Parathyroid adenoma (tissue), 2 donors: ENCODE data around the gene TRAF4.
"Not testable (repeated sequence)": the region's sequence is repeated elsewhere in the genome, so short reads cannot be mapped to it uniquely, and the experiment has no call there.

ENCODE experiments used
- H2AFZ ChIP-seq: fragments of 300-600 bp; sonication (generic); one replicate; pipeline ENCODE4 v1.7.0; 2017; ENCODE audit warnings: antibody characterized with exemption, mild to moderate bottlenecking
- H3K27ac ChIP-seq: fragments of 300-600 bp; sonication (generic); one replicate; pipeline ENCODE4 v1.7.0; 2017
- H3K27me3 ChIP-seq: fragments of 300-600 bp; sonication (generic); one replicate; pipeline ENCODE4 v1.7.0; 2017; ENCODE audit warnings: low read length; ENCODE audit not compliant: control insufficient read depth, insufficient read depth
- H3K36me3 ChIP-seq: fragments of 300-600 bp; sonication (generic); one replicate; pipeline ENCODE4 v1.7.0; 2017; ENCODE audit warnings: low read length; ENCODE audit not compliant: control insufficient read depth, insufficient read depth
- H3K4me1 ChIP-seq: fragments of 300-600 bp; sonication (generic); one replicate; pipeline ENCODE4 v1.7.0; 2017; ENCODE audit warnings: control low read depth
- H3K4me2 ChIP-seq: fragments of 300-600 bp; sonication (generic); one replicate; pipeline ENCODE4 v1.7.0; 2017; ENCODE audit warnings: low read length
- H3K4me3 ChIP-seq: fragments of 300-600 bp; sonication (generic); one replicate; pipeline ENCODE4 v1.7.0; 2017; ENCODE audit warnings: low read depth, low read length
- H3K79me2 ChIP-seq: fragments of 300-600 bp; sonication (generic); one replicate; pipeline ENCODE4 v1.7.0; 2017; ENCODE audit warnings: control low read depth
- H3K9ac ChIP-seq: fragments of 300-600 bp; sonication (generic); one replicate; pipeline ENCODE4 v1.7.0; 2017; ENCODE audit warnings: mild to moderate bottlenecking
- H3K9me3 ChIP-seq: fragments of 300-600 bp; sonication (generic); one replicate; pipeline ENCODE4 v1.7.0; 2017; ENCODE audit warnings: low read length; ENCODE audit not compliant: control insufficient read depth
- TF ChIP-seq, protein P1 (sequence below): fragments of 300-600 bp; sonication (generic); IDR thresholded peaks from one replicate; pipeline ENCODE4 v1.7.0; 2017; ENCODE audit warnings: antibody characterized with exemption, mild to moderate bottlenecking
- donor health status: primary hyperparathyroidism.

TRAF4 gene

GRCh38 chr17:28723159-28723835, 20.5 kb upstream of the TRAF4 start:
- H3K4me2 ChIP-seq = no peak overlapping the region
- H3K9me3 ChIP-seq = no peaks in the 10 kb centered on the region
- H3K4me3 ChIP-seq = no peak overlapping the region
- peaks cover 8% of the 10 kb centered on the region for H3K79me2 ChIP-seq
- H3K27me3 ChIP-seq = no peaks in the 10 kb centered on the region
- no peak overlapping the region for H3K9ac ChIP-seq
- no peak overlapping the region for H2AFZ ChIP-seq
- no peaks in the 10 kb centered on the region for H3K36me3 ChIP-seq
- H3K27ac ChIP-seq = no peak overlapping the region
- TF ChIP-seq, protein P1, sequence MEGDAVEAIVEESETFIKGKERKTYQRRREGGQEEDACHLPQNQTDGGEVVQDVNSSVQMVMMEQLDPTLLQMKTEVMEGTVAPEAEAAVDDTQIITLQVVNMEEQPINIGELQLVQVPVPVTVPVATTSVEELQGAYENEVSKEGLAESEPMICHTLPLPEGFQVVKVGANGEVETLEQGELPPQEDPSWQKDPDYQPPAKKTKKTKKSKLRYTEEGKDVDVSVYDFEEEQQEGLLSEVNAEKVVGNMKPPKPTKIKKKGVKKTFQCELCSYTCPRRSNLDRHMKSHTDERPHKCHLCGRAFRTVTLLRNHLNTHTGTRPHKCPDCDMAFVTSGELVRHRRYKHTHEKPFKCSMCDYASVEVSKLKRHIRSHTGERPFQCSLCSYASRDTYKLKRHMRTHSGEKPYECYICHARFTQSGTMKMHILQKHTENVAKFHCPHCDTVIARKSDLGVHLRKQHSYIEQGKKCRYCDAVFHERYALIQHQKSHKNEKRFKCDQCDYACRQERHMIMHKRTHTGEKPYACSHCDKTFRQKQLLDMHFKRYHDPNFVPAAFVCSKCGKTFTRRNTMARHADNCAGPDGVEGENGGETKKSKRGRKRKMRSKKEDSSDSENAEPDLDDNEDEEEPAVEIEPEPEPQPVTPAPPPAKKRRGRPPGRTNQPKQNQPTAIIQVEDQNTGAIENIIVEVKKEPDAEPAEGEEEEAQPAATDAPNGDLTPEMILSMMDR = no peak
- H3K4me1 ChIP-seq = peaks cover 36% of the 10 kb centered on the region

GRCh38 chr17:28723836-28724499, 19.8 kb upstream of the TRAF4 start:
- not testable (repeated sequence) for H3K79me2 ChIP-seq, H3K4me3 ChIP-seq
- H3K4me1 ChIP-seq = peaks cover 32% of the 10 kb centered on the region

DNA sequence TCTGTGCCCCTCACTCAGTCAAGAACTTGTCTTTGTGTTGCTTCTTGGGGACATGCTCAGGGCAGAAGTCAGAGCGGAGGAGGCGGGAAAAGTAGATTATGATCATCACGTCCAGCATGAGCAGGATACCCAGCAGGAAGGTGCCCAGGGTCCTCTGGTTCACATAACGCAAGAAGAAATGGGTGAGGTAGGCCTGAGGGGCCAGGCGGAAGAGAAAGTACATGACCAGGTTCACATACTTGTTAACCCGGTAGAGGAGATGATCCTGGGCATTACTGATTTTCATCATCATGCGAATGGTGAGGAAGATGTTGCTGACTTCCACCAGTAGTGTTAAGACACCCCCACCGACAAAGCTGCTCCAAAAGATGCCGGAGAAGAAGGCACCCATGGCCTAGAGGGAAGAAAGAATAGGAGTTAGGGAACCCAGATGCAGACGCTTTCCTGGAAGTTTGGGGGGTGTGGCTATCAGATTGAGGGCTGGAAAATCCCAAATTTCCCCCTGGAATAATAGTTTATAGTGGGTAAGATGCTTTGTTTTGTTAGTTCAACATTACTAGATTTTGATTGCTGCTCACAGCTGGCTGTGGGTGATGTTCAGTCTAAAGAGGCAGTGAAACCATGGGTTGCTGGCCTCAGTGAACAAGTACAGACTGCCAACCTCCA, 19.2 kb upstream of the TRAF4 start:
- Histone ChIP-seq H3K36me3 (no peaks in the 10 kb centered on the region), H3K79me2 (peaks cover 8% of the 10 kb centered on the region), H3K27me3 (no peaks in the 10 kb centered on the region), H3K27ac (no peak overlapping the region), H3K4me2 (no peak overlapping the region), H3K9me3 (no peaks in the 10 kb centered on the region), H3K4me1 (peaks cover 28% of the 10 kb centered on the region), H3K4me3 (no peak overlapping the region), H2AFZ (no peak overlapping the region), H3K9ac (no peak overlapping the region)
- TF ChIP-seq, protein P1 = no peak

More at GRCh38 chr17:28723836-28724499, 19.8 kb upstream of the TRAF4 start:
- H3K9me3 ChIP-seq, H2AFZ ChIP-seq, H3K27ac ChIP-seq, H3K36me3 ChIP-seq, H3K4me2 ChIP-seq, H3K27me3 ChIP-seq, H3K9ac ChIP-seq: not testable (repeated sequence)

DNA sequence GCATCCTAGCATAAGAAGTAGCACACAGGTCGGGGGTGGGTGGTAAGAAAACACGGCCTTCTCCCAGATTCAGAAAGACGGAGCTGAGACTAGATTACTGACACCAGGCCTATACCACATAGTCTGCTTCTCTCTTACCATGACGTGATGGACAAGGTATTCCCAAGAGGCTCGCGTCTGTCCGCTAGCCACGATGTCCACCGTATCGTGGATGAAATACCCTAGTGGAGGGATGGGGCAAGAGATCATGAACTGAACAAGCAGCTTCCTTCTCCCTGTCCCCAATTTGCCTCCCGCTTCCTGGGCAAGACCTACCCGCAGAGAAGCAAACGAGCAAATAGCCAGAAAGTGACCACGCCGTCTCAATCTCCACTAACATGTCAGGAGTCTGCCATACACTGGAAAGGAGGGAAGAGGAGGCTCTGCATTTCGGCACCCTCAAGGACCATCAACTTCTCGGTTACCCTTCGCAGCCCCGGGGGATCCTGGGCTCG, 18.6 kb upstream of the TRAF4 start:
- Histone ChIP-seq H3K9me3 (no peaks in the 10 kb centered on the region), H3K36me3 (no peaks in the 10 kb centered on the region), H3K4me1 (peaks cover 28% of the 10 kb centered on the region), H3K4me2 (peak overlapping the region; percentile 100), H3K4me3 (peak overlapping the region; percentile 37), H2AFZ (peak overlapping the region; percentile 99), H3K9ac (no peak overlapping the region), H3K27me3 (no peaks in the 10 kb centered on the region), H3K79me2 (peaks cover 5% of the 10 kb centered on the region), H3K27ac (peak overlapping the region; percentile 36)
- TF ChIP-seq, protein P1 = no peak

DNA sequence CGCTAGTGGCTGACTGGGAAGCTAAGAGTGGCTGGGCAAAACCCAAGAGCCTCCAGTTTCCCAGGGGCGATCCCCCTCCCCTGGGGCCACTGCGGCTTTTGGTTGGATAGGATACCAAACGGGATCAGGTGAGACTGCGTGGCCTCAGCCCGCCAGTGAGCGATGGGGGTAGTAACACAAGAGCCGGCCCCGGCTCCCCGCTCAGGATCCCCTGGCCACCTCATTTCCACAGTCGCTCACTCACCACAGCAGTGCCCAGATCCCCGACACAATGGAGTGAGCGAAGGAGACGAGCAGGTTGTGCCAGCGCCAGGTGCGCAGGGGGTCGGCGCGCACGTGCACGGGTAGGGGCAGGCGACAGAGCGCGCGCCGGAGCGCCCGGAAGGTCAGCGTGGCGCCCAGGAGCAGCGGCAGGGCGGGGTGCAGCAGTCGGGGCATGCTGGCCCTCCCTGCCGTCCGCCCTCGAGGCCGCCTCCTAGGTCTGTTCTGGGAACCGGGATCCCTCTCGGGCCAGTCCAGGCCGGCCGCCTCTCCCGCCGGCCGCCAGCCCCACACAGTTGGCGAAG, 18.1 kb upstream of the TRAF4 start:
- Histone ChIP-seq H3K4me1 (peaks cover 28% of the 10 kb centered on the region), H3K4me2 (peak overlapping the region; percentile 100), H3K36me3 (no peaks in the 10 kb centered on the region), H2AFZ (peak overlapping the region; percentile 99), H3K9ac (no peak overlapping the region), H3K4me3 (peak overlapping the region; percentile 37), H3K27ac (peak overlapping the region; percentile 36), H3K27me3 (no peaks in the 10 kb centered on the region), H3K9me3 (no peaks in the 10 kb centered on the region), H3K79me2 (peaks cover 2% of the 10 kb centered on the region)
- TF ChIP-seq, protein P1 = no peak
